ENCODE results near the gene PRUNE2.

Gene PRUNE2

DNA sequence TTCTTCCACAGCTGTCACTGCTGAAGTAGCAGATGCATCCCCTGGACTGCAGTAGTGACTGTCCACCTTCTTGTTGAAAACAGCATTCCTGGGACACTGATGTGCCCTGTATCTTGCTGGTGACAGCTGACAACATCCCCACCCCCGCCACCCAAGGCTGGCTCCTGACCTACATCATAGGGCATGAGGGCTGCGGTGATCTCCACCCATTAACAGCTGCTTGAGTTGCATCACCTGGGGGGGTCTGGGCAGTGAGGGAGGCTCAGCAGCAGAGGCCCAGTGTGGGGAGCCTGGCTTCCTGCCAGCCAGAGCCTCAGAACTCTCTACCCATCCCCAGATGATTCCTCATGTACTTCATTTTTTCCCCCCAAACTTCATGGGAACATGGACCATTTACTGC, 4.1 kb downstream of the PRUNE2 start:
- no peak for DNase-seq

DNA sequence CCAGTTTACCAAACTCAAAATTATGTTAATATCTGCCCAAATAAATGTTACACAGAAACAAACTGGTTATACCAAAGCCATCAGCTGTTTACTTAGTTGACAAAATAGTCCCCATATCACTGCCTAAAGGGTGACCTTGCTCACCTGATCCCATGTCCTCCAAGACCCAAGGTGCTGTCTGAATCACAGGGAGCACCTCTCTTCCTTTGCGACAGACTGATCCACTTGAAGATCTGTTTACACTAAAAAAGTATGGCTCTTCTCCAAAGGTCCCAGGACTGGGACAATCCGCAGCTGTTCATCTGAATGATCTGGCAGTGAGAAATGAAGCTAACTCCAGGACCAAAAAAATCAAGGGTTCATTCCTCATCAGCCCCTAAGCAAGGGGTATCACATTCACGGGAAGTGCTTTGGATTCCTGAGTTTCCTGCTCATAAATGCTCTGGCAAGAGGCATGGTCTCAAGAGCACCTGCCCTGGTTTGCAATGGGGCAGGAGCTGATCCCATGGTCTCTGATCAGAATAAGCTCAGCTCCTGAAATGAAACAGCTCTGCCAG, 5.0 kb downstream of the PRUNE2 start:
- no peak for DNase-seq

DNA sequence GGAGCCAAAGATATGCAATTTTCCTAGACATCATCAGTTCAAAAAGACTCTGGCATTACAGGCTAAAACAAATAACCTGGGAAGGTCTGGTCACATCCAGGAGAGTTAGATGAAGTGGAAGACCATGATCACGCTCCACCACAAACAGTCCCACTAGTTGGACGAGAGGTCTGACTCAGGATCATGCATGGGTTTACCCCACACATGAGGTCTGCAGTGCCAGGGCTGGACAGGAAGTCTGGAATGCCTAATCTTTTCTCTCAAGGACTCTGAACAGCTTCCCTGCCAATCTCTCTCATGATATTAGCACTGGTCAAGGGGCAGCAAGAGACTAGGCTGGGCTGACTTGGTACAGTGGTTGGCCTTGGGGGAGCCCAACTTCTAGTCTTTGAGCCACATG, 7.1 kb downstream of the PRUNE2 start:
- no peak for DNase-seq

DNA sequence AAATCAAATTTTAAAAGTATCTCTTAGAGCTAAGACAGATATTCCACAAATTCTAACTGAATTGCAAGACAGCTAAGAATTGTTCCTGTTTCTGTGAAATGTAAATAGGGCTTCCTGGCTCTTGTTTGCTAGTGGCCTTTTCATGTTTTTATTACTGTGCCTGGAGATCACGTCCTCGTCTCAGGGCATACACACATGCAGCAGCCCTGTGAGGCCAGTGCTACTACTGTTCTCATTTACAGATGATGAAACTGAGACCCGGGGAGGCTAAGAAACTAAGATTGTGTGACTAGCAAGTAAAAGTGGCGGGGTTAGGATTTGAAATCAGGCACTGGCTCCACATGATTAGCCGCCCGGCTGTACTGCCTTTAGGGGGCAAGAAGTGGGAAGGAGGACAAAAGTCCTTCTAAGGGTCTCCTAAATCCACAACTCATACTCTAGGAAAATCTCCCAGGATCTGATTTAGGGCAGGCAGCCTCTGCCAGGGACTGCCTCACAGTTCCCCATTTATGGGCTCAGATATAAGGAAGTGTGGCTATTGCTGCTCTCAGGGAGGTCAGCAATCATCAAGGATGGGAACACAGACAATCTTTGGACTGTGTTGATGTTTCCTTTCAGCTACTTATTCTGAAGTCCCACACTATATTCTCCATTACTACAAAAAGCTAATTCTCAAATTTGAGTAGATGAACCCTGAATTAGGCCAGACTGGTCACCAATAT, 7.9 kb downstream of the PRUNE2 start:
- no peak for DNase-seq

DNA sequence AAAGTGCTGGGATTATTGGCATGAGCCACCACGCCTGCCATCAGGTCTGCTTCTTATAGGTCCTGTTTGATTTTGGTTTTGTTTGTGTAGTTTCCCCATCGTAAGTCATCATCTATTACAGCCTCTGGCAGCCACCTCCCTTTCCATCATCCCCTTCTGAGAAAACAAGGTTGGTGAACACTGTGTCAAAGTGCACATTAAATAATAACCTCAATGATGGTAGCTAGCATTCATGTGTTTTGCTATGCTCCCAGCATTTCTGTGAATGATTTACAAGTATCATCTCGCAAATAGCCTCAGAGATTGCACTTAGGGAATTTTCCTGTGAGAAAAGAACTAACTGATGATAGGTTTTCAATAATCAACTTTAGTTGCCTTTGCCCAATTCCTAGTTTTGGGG, 9.9 kb downstream of the PRUNE2 start:
- no peak for DNase-seq

DNA sequence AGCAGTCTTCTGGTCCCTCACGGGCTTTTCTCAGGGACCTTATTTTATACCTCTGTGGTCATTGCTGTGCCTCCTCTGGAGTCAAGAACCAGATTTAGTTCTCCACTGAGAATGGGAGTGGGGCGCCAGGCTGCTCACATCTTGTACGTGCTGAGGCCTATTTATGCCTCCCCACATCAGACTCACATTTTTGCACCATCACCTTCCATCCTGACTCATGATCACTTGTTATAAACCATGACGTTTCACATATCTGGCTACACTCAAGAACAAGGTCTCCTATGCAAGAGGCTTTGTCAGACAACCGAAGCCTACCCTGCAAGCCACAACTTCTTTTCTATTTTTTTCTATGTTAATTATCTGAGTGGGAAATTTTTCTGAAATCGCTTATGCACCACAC, 10.7 kb downstream of the PRUNE2 start:
- no peak for DNase-seq

DNA sequence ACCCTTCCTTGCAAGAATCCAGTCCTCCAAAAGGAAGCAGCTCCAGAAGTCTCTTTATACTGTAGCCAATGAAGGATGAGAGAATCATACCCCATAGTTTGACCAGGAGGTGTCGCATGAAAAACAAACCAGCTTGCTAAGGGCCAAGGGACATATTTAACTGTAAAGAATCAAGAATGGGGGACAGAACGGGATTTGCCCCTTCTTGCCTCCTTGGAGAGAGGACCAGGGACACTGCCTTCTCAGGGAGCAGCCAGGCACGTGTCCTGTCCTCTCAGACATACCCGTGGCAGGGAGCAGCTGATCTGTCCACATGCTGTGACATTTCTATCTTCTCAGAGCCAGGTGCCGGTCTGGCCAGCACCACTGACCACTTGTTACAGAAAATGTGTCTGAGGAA, 11.7 kb downstream of the PRUNE2 start:
- DNase-seq, result no peak

DNA sequence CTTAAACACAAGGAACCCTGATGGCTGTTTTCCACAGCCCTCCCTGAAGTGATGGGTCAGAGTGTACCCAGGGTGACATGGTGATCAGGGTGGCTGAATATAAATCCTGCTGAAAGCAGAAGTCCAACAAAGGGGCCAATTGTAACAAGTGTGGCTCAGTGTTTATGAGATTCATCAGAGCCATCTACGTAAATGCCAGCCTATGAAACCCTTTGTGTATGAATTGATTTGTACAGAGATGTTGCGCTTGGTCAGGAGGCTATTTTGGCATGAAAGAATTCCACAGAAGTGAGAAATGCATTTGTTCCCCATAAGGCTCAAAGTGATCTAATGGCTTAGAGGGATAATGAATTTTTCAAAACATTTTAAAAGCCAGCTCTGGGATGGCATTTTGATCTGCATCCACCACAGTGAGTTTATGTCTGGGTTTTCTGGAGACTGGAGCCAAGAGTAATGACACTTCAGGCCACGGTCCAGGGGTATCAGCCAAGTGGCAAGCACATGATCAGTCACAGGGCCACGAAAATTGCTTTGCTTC, 12.4 kb downstream of the PRUNE2 start:
- DNase-seq, result no peak

DNA sequence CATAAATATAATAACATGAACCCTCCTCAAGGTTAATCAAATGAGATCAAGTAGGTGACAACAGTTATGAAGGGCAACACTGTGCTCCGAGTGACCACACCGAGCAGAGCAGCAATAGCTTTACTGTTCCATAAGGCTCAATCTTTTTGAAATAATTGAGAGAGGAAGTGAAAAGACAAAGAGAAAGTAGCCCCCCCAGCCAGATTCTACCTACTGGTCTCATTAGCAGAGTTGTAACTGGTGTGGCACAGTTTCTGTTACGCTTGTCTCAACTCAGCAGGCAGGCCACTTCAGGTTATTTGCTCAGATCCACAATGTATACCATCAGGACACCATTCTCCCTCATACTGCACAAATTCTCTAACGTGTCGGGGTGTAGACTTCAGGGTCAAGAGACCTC, 14.0 kb downstream of the PRUNE2 start:
- DNase-seq, result no peak

DNA sequence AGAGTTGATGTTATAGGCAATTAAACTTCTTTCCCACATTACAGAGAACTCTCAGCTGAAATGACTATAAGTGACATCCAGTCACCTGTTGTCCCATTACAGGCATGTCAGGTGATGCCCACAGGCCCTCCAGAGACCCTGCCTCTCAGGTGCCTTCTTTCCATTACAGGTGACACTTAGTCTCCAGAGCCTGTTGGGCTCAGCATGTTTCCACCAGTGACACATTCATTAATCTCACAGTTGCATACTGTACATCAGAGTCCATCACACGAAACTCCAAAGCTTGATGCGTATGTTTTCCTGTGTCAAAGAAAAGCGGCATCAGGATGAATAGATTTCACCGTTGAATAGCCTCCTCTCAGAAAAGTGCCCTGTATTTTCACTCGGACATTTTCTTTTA, 14.6 kb downstream of the PRUNE2 start:
- no peak for DNase-seq

DNA sequence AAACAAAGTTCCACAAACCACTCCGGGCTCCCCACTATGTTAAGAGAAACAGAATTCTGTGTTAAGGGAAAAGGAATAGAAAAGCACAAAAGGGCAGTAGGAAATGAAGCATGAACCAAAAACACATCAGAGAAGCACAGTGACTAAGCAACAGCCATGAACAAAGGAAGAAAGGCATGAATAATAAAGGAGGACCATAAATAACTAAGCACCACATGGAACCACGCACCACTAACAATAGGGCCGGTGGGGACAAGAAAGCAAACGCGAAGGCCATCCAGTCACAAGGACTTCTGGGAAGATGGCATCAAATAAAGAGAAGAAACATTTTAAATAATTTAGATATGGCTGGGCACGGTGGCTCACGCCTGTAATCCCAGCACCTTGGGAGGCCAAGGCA, 18.0 kb downstream of the PRUNE2 start:
- no peak for DNase-seq

DNA sequence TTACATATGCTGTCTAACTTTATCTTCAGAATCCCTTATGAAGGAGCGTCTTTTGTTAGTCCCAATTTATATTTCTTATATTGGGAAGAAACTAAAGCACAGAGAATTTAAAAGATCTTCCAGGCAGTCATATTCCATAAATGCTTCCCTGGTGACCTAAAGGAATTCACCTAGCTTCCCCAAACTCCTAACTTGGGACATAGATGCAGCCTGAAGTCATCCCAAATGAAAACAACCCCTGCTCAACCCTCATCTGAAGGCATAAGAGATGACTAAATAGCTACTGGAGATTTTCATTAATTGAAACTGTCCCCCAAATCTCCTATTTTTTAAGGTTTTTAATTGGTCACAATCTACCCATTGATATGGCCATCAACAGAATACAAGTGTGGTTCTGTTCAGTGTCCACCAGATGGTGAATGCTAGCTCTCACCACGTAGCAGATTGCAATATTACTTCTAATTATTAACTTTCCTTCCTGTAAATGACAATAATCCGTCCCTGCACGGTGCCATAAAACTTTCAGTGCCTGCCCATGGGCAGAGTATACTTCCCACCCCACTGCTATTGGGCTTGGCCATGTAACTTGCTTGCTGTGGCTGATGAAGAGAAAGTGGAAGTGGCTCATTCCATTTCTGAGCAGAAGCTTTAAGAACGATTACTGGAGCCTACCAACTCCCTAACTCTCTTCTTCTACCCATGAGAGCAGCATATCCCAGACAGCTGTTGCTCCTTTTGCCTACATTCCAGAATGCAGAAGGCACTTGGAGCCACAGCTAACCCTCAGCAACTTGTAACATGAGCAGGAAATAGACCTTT, 18.7 kb downstream of the PRUNE2 start:
- DNase-seq, result no peak

DNA sequence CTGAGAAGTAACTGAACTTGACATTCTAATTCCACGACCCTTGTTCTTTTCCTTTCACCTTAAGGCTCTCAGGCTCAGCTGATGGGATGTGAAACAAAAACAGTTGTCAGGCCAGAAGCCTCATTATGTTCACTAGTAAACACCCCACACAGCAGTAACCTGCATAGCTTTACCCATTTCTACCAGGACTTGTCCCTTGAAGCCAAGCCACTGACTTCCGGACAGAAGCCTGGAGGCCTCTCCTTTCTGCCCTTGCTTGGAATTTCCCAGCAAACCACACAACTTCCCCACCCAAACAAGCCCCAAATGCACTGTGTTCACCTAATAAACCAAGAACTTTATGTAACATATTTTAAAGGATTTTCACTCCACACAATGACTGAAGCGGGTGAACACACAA, 19.6 kb downstream of the PRUNE2 start:
- DNase-seq, result no peak

DNA sequence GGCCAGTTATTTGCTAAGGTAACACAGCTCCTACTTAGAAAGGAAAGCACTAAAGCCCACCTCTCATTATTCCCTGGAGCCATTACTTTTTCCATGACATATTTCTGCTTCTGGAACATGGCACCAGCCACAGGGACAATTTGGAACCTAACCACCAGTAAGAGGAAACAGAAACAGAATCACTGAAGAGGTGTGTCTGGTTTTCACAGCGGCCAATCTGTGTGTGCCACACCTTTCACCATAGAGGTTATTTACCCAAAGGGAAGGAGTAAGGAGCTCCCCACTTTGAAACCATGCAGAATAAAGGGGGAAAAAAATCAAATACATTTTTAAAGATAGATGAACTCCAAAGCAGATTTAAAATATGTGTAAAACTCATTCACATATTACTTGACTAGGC, 21.1 kb downstream of the PRUNE2 start:
- no peak for DNase-seq

DNA sequence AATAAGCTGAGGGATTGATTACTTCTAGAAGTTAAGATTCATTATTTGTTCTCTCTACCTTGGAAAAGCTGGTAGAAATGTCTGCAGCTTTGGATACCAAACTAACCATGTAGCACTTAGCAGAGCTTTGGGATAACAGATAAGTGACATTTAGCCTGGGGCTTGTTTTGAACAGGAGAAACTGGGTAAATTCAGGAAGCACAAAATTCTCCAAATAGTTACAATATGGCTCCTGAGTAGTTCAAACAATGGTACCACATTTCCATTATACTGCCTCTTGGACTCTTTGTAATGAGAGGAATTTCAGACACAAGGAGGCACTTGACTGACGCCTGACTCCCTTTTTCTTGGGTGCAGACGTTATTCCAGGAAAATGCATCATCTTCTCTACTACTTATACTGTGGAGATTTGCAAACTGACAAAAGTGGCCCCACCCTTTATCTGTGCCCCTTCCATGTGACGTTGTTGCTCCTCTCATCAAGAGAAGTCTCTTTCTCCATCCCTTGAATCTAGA, 22.5 kb downstream of the PRUNE2 start:
- DNase-seq, result no peak

DNA sequence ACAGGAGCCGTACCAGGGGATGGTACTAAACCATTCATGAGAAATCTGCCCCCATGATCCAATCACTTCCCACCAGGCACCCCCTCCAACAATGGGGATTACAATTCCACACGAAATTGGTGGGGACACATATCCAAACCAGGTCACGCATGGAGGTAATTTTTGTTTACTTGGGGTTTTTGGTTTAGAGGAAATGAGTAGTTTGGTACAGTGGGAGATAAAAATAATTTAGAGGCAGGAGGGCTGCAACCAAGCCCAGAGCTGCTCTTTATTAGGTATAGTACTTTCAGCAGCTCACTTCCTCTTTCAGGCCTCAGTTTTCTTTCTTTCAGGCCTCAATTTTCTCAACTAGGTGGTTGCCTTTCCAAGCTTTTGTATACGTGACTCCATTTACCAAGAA, 23.2 kb downstream of the PRUNE2 start:
- DNase-seq, result no peak

DNA sequence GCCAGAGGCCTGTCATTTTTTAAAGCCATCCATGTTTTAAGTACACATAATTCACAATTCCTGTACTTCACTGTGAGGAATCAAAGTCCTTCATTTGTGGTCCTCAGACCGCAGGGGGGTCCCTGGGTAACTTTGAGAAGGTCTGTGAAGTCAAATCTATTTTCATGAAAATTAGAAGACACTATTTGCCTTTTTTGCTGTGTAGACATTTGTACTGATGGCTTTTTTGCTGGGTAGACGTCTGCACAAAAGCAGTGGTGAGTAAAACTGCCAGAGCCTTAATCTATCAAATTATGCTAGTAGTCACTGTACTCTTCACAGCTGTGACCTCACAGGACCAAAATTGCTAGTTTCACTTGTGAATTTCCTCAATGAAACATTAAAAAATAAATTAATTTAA, 25.7 kb downstream of the PRUNE2 start:
- no peak for DNase-seq

DNA sequence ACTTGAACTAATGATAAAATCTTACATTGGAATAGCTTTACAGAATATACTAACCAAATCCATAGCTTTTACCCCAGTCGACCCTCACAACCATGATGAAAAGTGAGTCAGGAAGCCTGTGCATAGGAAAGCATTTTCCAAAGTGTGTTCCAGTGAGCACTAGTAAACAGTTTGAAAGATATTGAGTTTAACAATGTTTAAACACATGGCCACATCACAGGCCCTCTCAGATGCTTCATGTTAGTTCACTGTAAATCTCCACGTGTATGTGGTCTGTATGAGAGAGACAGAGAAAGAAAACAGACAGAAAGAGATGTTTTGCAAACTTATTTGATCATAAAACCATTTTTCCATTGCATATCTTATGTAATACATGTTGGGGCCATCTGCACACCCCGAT, 27.0 kb downstream of the PRUNE2 start:
- no peak for DNase-seq

DNA sequence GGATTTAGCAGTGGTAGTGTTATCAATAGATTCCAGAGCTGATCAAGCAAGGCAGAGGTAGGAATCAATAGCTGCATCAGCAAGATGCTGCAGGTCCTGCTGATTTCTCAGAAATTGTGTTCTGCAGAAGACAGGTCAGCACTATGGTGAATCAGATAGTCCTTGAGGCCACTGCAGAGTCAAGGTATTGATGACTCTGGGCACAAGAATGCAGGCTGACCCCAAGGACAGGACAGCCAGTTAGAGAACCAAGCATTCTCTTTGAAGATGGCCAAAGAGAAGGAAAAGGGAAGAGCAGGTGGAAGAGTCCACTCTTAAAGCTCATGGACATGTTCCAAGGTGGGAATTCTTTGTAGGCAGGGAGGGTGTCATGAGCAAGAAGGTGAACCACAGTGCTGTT, 28.0 kb downstream of the PRUNE2 start:
- DNase-seq, result no peak

DNA sequence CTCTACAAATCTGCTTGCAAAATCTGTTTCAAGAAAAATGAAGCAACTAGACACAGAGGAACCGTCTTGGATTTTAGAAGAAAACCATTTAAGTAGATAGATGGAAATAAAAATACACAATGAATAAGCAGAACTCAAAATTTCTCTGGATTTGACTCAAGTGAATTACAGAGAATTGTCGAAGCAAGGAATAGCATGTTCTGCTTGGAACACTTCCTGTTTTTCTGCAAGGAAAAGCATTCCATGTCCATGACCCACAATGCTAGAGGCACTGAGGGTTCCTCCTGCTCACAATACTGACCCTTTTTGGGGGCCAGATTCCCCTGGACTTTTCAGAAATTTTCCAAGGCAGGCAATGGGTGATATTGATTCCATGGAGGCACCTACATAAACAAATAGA, 29.8 kb downstream of the PRUNE2 start:
- no peak for DNase-seq

DNA sequence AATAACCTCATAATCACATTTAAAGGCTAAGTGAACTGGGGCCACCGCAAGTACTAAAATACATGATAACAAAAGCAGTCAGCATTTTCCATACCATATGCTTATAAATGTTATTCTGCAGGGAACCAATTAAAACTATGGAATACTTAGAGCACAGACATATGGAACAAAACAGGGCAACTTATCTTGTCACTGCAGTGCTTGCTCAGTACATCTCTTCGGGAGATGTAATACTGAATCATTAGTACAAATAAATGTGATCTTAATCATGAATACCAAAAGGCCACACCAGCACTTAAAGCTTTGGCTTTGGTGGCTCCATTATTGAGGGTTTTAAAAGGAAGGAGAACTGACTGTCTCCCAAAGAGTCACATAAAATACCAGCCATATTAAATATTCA, 32.1 kb downstream of the PRUNE2 start:
- no peak for DNase-seq

DNA sequence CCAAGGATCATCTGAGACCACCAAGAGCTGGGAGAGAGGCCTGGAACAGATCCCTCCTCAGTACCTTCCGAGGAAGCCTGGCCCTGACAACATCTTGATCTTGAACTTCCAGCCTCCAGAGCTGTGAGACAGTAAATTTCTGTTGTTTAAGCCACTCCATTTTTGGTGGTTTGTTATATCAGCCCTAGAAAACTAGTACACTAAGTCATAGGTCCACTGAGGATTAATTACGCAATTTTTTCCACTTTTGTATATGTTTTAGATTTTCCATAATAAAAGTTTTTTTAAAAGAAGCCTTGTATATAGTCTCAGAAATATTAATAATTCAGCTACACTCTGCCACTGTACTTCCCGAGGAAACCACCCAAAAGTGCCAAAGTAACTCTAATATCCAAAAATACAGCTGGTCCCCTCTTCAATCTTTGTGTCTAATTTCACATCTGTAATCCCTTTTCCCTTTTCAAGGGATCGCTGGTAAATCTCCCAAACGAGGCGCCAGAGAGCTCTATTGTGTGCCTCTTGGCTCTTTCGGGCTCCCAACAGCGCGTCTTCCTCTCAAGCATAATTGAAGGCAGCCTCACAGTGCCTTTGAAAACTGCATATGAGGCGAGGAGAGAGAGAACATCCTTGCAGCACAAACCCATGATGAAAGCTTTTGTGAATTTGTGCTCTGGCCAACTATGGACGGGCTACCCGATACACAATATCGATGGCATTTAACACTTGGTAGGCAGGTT, 32.7 kb downstream of the PRUNE2 start:
- DNase-seq, result no peak

DNA sequence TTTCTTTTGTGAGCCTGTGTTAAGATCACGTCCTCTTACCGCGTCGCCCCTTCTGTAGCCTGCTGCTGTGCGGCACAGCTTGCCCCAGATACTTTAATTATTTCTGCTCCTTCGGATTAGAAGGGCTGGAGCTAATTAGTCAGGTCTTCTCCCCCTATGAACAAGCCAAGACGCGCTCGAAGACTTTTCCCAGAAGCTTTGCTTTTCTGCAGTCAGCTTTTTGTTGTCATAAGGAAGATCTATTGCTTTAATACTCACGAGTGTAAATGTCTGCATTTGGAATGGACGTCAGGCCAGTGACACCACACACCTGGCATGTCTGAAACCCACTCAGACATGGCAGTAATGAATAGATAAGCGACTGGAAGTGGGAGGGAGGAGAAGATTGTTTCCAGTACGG, 37.0 kb downstream of the PRUNE2 start:
- DNase-seq, result no peak

All from activated CD4-positive, alpha-beta T cell treated with anti-CD3 and anti-CD28 coated beads, Interleukin-10, Interleukin-2, amounts not matched to agents 100 ng/mL and 50 ng/mL, durations not matched to agents 16 hours and 8 hours (primary cell).